ENCODE measurements around the gene ZFP62.

GRCh38 chr5:180844432-180844831 lies 16.6 kb downstream of the ZFP62 start:
- TF ChIP-seq CTCF (IDR thresholded peaks at IDR 0.05; ENCODE audit: insufficient read depth, low read depth, low read length) = no peak
- no peak for TF ChIP-seq EZH2 (IDR thresholded peaks at IDR 0.05; ENCODE audit: insufficient read depth, low read length)

Data from astrocyte (in vitro differentiated cells and primary cell).